Thyroid gland (tissue), 4 donors: Measurements from ENCODE around the gene TPD52L2.

Experiments used
- CTCF ChIP-seq, 6 experiments: fragments of 200-600 bp in 3 of 6; fragments of 450-650 bp in 3 of 6; sonication (generic) in 3 of 6; IDR thresholded peaks; one replicate each; pipeline ENCODE4 v1.5.1; 2016 to 2019; ENCODE audit warnings: antibody characterized with exemption in 6 of 6, mild to moderate bottlenecking in 2 of 6, inconsistent platforms in 1 of 6, moderate library complexity in 1 of 6
- POLR2A ChIP-seq, 2 donors: fragments of 450-650 bp; IDR thresholded peaks; one replicate each; pipeline ENCODE4 v1.6.1; 2017; ENCODE audit warnings: antibody characterized with exemption in 2 of 2, mild to moderate bottlenecking in 2 of 2, moderate library complexity in 1 of 2

- TF ChIP-seq CTCF (IDR thresholded peaks at IDR 0.05) (no peak), POLR2A (IDR thresholded peaks at IDR 0.05) (no peak)
Observed at GRCh38 chr20:63821811-63822210, 43.3 kb upstream of the TPD52L2 start.
